GM21737 (cell line): ENCODE results near the gene TBXAS1.

ENCODE experiments used
- ATAC-seq: cut with Tn5 transposase; IDR thresholded peaks from one replicate; pipeline ENCODE4 v1.9.1; 2021; ENCODE audit warnings: mild to moderate bottlenecking, moderate library complexity; ENCODE audit not compliant: unreplicated experiment

TBXAS1 gene

DNA sequence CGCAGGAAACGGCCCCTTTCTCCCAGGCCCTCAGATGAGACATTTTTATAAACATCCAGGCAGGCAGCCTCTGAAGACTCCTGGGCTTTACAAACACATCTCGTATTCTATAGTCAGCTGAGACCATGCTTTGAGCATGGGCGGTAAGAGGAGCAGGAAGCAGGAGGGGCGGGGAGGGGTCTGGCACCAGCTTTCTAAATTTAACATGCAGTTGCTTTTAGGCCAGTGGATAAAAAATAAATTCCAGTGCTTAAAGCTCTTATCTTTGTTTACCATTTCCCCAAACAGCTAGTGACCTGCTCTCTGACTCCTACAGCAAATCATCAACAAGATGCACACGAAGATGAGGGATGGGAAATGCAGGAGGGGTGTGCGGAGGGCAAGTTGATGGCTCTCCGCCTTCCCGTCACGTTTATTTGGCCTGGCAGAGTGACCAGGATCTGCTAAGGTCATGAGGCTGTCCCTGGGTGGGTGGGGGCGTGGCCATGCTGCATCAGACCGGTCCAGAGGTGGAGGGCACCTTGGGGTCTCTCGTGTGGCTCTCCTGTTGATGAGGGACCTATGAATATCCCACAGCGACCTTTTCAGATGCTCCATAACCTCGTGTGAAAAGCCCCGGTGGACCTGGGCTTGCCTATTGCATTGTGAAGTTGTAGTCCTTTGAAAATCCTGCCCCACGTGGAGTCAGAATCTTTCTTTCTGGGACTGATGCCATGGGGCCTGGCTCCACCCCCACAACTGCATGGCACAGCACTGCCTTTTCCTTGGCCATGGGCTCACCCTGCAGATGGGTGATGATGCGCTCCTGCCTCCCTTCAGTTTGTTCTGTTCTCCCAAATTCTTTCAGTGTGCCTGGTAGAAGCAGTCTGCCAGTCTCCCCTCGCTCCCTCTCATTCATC lies 166.2 kb downstream of the TBXAS1 start:
- ATAC-seq, result no peak

DNA sequence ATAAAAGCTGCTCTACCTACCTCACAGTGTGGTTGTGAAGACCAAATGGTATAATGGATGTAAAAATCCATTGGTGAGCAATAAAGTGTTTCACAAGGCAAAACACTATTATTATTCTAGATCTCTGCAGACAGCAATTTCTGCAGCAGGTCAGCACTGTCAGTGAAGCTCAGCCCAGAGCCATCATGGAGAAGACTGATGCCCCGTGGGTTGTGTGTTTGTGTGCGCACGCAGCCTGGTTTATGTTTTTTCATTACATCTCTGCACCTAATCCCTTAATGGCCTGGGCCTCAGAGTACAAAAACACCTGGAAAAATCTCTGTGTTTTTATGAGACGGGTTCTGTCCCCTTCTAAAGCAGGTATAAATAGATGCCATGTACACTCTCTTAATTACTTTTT lies 169.5 kb downstream of the TBXAS1 start:
- ATAC-seq, result no peak

DNA sequence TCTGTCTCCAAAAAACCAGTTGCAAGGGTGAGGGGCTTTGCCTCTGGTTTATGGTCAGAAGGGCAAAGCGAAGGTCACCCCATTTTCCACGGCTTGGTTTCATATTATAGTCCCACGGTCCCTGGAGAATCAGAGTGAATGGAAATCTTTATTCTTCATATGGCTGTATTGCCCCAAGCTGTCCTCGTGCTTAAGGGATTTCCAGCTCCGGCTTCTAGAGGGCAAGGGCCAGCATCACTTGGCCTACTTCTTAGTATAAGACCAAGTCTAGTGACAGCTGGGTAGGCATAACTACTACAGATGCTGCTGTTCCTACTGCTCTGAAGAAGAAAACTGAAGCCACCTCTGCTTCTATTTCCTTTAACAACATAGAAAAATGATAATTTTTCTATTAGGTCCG lies 170.5 kb downstream of the TBXAS1 start:
- ATAC-seq, result no peak

DNA sequence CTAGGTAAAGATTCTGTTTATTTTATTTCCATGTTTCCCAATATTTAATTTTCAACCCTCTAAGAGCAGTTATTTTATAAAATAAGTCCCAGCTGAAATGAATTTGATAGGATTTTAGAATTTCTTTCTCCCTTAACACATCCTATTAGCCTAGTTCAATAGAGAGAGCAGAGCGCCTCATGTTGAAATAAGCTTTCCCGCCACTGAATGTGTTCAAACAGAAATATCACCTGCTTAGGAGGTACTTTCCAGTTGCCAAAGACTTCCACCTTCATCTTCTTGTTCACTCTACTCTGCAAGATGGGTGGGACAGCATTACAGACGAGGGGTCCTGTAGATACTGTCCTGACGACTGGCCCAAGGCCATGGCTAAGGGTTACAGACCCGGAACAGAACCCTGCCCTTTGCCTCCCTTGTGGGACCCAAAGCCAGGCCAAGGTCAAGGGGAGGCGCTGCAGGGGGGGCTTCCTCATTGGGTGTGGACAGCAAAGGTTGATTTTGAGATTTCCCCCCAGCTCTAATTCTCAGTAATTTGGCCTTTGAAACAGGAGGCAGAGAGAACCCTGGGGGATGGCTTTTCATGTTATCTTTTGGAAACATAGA lies 171.7 kb downstream of the TBXAS1 start:
- ATAC-seq, result no peak

DNA sequence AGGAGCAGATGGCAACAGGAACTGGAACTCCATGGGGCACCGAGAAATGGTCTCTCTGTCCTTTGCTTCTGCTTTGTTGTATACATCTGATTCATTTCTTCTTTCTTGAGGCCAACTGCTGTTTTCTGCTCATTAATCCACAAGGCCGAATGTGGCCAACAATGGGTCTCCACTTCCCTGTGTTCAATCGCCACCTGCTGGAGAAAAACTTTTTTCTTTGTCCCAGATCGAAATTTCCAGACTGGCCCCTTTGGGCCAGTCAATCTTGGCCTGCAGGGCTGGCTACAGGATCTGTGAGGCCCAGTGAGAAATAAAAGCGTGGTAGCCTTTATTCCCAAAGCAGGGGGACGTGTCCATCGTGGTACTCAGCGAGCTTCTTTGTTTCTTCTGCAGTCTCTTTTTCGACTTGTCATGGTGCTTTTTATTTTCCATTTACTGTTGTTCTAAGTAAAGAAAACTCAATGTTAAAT lies 174.9 kb downstream of the TBXAS1 start:
- ATAC-seq, result no peak

DNA sequence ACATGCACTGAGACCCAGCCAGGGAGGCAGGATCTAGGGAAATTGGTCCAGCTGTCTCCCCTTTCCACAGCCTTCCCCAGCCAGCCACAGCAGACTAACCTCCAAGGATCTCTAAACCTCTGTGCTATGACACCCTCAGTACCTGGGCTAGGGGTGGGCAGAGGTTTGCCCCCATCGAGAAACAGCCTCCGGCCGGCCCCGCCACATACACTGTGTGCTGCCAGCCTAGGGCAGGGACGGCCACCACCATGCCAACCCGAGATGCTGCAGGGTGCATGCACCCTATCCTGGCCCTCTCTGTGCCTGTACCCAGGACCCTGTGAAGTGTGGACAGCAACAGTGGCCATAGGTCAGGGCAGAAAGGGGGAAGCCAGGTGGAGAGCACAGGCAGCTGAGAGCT lies 175.6 kb downstream of the TBXAS1 start:
- ATAC-seq, result no peak

DNA sequence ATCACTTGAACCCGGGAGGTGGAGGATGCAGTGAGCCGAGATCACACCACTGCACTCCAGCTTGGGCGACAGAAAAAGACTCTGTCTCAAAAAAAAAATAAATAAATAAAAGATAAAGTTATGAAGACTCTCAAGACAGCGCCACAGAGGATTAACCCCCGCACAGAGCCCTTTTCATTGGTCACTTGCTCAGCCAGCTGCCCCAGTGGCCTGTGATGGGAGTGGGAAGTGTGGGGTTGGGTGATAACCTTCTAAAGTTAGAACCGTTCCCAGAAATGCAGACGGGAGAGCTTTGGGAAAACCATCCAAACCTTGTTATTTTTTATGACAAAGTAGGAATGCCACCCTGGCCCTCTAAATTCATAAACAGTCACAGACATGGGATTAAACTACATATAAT lies 176.3 kb downstream of the TBXAS1 start:
- no peak for ATAC-seq

DNA sequence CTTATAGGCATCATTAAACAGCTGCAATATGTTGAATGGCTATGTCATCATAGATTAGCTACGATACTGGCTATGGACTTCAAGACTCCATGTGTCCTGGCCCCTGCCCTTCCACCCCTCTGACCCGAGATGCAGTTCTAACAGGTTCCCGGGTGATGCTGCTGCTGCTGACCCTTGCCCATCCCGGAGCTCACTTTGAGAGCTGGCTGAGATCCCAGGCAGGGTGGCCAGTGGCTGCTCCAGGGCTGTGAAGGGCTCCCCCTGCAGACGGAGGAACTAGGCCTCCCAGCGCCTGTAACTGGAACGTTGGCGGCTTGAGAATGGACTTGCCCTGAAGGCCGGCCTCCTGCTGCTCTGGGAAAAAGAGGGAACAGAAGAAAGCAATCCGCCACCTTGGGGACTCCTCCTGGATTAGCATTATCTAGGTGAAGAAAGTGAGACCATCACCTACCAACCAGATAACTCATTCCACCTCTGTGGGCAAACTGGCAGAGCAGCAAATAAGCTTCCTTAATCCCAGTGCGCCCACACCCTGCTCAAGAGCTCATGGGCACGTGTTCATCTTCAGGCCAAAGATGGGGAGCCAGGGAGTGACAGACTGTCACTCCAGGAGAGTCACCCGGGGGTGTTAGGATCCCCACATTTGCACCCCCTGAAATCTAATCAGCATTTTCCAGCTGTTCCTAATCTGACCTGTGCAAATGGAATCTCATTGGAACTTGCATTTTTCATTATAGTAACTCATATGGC lies 176.9 kb downstream of the TBXAS1 start:
- no peak for ATAC-seq

DNA sequence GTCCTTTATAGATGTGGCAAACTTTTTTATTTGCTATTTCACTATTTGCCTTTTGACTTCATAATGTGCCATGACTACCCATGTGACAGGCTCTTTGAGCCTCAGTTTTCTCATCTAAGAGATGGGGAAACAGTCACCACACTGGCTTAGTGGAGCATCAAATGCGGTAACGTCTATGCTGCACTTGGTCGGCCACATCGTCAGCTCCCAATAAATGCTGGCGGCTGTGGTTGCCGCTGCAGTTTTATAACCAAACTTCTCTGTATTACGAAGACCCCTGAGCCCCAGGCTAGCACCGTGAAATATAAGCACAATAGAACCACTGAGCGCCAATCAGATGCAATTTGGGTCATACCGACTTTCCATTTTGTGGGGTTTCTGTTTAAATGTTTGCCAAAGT lies 177.5 kb downstream of the TBXAS1 start:
- ATAC-seq, result no peak

DNA sequence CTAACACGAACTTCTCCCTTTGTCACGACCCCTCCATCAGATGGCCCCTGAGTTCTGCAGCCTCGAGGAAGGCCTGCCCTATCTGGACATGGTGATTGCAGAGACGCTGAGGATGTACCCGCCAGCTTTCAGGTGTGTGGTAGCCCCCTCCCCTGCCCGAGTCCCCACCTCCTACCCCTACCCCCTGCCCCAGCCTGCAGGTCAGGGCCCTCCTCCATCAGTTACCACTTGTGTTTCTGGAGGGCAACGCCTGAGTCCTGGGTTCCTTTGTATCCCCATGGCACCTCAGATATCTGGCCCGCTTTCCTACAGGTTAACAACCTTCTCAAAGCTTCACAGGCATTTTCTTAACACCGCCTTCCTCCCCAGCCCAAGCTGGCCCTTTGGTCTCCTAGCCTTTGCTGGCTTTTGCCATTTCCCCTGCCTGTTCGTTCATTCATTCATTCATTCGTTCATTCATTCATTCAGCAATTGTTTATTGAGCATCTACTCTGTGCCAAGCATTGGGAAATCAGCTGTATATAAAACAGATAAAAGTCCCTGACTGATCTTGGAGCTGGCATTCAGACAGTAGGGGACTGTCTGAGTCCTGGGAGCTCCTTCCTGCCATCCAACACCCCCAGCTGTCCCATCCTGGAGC lies 178.1 kb downstream of the TBXAS1 start:
- ATAC-seq, result no peak

DNA sequence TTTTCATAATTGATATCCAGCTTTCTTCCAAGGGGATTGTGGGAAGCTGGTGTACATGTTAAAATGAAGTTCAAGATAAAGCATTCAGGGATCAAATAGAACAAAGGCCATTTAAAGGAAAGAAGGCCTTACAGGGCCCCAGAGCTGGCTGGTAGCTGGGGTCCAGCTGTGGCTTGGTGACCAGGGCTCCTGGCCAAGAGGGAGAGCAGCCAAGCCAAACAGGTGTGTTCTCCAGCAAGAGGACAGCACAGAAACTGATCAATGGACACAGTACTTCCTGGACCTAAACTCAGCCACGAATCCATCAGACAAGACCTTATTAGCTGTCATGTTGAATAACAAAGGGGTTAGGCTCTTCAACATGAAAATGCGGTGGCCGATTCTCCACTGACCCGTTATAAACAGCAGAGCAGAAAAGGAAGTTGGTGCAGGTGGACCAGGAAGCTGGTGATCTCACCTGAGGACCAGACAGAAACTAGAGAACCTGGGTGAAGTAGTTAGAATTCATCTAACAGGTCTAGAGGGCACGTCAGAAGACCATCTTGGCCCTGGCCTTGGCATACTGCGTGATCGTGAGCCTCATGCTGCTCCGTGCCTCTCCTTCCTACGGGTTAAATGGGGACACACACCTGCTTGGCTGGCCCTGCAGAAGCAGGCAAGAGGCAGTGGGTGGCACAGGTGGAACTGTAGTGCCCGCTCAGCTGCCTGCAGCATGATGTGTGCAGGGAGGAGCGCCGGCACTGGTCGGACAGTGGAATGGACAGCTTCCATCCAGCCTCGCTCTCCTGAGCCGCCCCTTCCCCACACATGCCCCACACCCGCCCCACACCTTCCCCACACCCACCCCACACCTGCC lies 179.9 kb downstream of the TBXAS1 start:
- ATAC-seq, result no peak

DNA sequence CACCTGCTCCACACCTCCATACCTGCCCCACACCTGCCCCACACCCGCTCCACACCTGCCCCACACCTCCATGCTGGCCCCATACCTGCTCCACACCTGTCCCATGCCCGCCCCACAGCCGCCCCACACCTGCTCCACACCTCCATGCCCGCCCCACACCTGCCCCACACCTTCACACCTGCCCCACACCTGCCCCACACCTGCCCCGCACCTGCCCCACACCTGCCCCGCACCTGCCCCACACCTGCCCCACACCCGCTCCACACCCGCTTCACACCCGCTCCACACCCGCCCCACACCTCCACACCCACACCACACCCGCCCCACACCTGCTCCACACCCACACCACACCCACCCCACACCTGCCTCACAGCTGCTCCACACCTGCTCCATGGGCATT lies 180.7 kb downstream of the TBXAS1 start:
- ATAC-seq, result no peak

DNA sequence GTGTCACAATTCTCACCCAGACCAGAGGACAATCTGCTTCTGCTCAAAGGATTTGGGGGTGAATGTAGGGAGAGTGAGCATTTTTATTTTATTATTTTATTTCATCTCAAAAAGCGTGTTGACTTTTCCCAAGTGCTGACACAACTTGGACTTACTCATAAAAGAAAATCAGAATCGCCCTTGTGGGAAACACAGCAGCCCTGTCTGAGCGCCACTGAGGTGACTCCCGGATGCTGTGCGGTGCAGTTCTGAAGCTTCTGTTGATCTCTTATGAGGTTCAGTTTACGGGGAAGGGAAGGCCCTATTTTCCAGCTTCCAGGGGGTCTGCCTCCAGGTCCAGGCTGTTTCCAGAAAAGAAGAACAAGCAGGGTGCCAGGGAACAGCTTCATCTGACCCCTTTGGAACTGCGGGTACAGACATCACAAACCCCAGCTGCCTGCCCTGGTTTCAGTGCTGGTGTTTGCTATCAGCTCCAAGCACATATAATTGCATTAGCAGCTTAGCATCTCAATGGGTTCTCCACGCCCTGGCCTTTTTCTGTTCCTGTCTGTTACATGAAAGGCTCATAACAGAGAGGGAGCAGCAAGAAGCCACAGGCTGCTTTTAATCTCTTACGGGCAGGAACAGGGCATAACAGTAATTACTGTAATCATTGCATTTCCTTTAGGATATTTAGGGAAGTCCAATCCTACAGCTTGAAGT lies 181.3 kb downstream of the TBXAS1 start:
- ATAC-seq, result no peak

DNA sequence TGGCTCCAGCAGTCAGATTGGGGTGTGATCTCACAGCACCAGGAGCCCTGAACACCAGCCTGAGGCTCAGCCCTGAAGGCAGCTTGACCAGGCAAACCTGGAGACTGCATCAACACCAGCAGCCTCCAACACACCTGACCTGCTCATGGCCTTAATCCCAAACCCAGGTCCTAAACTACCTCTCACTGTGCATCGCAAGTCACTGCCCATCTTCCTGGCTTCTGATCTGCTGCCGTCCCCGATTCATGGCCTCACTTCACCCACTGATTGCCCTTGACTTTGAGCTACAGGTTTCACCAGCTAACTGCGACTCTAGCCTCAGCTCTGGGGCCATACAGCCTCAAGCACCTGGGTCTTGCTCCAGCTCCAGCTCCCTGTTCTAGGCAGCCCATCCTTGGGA lies 184.6 kb downstream of the TBXAS1 start:
- ATAC-seq, result no peak

DNA sequence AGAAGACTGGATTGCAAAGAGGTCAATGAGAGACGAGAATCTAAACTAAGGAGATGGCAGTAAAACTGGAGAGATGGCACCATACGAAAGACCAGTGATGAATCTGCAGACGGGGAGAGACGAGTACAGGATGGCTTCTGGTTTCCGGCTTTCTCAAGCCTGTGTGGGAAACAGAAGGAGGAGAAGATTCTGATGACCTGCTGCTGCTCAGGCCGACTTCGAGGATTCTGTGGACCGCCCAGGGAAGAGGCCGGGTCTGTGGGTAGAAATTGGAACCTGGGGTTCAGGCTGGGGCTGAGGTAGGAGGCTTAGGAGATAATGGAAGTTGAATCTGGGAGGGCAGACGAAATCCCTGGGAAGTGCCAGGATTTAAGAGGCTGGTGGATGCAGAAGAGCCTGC lies 185.1 kb downstream of the TBXAS1 start:
- ATAC-seq, result no peak

DNA sequence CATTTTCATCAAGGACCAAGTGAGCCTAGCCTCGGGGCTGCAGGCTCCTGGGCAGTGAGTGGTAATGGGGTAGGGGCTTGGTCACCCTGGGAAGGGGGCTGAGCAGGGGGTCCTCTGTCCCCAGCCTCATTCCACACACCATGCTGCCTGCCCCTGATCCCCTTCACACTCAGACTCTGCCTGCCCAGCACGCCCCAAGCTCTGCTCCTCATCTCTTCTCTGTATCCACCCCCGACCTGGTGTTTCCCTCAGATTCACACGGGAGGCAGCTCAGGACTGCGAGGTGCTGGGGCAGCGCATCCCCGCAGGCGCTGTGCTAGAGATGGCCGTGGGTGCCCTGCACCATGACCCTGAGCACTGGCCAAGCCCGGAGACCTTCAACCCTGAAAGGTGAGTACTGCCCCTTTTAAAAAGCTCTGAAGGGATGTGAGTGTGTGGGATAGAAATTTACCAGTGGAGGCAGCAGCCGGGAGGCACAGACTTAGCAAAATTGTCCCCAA lies 186.5 kb downstream of the TBXAS1 start:
- ATAC-seq, result no peak

DNA sequence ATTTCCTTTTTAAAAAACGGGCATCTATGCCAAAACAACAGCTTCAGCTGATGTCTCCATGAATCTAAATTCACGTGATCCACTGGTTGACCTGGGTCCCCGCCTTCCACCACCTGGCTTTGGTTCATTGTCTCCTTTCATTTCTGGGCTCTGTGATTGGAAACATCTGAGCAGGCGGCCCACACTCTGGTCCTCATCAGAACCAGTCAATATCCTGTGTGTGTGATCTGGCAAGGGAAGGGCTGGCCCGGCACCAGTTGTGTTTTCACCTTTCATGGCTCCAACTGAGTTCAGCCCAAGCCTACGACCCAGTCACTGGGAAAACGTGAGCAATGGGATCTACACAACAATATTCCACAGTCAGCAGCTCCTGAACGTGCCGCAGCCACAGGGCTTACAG lies 187.5 kb downstream of the TBXAS1 start:
- ATAC-seq, result no peak

DNA sequence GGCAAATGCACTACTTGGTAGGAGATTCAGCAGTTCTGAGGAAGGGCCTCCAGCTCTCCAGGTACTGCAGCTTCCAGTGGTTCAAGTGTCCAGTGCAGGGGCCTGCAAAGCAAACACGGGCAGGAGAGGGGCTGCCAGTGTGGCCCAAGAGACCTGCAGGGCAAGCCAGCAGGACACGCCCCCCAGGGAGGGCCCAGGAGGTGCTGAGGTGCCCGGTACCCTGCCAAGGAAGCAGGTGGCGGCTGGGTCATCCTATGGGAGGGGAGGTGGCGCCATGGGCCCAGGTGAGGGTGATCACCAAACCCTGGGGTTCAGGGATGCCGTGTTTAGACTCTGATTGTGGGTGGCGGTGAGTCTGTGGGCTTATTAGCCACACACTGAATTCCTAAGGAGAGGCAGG lies 188.0 kb downstream of the TBXAS1 start:
- ATAC-seq, result no peak

DNA sequence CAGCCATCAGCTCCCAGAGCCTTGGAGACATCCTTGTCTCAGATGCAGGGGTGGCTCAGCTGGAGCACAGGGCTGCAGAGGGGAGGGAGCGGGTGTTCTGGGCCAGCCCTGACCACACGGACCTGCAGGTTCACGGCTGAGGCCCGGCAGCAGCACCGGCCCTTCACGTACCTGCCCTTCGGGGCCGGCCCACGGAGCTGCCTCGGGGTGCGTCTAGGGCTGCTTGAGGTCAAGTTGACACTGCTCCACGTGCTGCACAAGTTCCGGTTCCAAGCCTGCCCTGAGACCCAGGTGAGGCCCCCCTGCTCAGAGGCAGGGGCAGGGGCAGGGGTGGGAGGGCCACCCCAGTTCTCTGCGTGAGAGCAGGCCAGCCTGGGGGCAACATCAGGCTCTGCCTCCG lies 188.5 kb downstream of the TBXAS1 start:
- no peak for ATAC-seq
